ENCODE results near the gene TMEM126A.
"Not testable (repeated sequence)": the region's sequence is repeated elsewhere in the genome, so short reads cannot be mapped to it uniquely, and the experiment has no call there.

Gene TMEM126A

DNA sequence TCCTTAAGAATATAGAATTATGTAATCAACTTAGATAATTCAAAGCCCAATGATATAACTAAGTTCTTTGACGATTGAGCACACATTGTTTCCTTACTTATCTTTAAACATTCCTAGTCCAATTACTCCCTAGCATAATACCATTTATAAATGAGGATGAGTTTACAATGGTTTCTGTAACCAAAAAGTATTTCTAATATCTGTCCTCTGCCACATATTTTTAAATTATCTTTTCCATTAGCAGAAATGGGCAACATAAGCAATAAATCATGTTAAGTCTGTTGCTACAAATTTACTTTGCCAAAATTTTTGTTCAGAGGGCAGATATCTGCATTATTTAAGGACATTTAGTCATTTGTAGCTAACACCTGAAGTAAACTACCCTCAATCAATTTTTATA lies 10.4 kb downstream of the TMEM126A start:
- Histone ChIP-seq H3K27ac (ENCODE audit: low read depth, low read length) (no peak overlapping the region), H3K4me1 (ENCODE audit: insufficient read depth, low read length) (peaks cover 21% of the 10 kb centered on the region; the same call in 1 of the 2 replicates), H3K9ac (ENCODE audit: low read depth, low read length) (no peak overlapping the region), H3K9me3 (ENCODE audit: insufficient read depth, low read depth, low read length) (no peaks in the 10 kb centered on the region), H3K27me3 (ENCODE audit: insufficient read depth, low read length) (no peaks in the 10 kb centered on the region), H3K36me3 (ENCODE audit: insufficient read depth, low read length) (peaks cover 93% of the 10 kb centered on the region), H3K4me3 (ENCODE audit: low read length) (no peak overlapping the region)
- WGBS, result 100% methylated on average over 1 of the region's 1 CpG

DNA sequence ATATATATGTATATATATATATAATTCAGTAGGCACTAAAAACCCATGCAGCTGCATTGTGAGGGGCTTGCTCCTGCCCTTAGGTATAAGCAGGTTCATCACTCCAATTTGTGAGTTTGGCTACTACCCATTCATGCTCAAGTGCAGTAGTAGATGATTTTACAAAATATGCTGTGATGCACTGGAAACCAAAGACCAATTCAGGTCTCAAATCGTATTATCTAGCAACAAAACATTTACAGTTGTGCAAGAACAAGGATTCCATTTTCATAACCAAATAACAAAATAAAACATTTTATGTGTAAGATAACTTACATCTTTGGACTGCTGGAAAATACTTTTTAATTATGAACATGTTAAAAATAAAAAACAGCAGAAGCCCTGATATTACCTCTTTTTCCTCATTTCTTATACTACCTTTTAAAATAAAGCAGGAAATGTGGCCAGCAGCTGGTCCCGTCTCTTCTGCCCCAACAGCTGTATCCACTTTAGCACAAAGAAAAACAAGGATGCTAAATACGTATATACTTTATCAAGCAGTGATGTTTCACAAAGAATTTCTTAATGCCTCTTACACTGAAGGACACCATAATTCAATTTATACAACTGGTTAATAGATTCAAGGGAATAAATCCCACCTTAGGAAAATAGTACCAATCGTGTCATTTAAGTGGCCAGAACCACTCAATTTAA lies 14.4 kb downstream of the TMEM126A start:
- peak overlapping the region; percentile 23; the same call in 1 of the 2 replicates for H3K9ac ChIP-seq (ENCODE audit: low read depth, low read length)
- H3K9me3 ChIP-seq (ENCODE audit: insufficient read depth, low read depth, low read length), result no peaks in the 10 kb centered on the region
- peaks cover 61% of the 10 kb centered on the region for H3K36me3 ChIP-seq (ENCODE audit: insufficient read depth, low read length)
- H3K27ac ChIP-seq (ENCODE audit: low read depth, low read length), result no peak overlapping the region
- H3K4me1 ChIP-seq (ENCODE audit: insufficient read depth, low read length), result peaks cover 21% of the 10 kb centered on the region; the same call in 1 of the 2 replicates
- no peaks in the 10 kb centered on the region for H3K27me3 ChIP-seq (ENCODE audit: insufficient read depth, low read length)
- H3K4me3 ChIP-seq (ENCODE audit: low read length), result peak overlapping the region; percentile 96
- WGBS, result 25% methylated on average over 4 of the region's 4 CpGs

DNA sequence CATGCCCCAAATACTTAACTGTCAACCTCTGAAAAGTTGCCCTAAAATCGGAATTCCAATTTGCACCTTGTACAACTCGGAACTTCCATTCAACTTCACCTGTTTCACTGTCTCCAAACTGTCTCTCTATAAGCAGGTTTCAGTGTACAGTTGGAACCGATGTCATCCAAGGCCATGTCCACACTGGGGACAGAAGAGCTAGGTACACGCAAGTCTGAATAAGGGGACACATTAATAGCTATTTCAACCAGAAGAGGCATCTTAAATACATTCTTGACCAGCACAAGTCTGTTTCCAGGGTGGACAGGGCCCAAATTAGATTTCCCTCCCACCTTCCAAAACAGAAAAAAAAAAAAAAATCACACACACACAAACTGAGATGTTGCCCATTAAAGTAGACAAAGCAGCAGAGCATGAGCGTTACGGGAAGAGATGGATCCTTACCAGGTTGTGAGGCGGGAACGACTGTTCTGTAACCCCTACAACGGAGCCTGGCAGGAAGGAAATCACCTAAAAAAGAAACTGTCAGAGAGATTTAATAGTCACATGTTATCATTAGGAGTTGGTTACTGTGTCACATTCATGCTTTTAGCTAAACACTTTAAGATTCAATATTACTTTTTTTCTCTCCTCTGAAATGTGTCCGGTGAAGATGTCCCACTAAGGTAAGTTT lies 15.4 kb downstream of the TMEM126A start:
- Histone ChIP-seq H3K4me1 (ENCODE audit: insufficient read depth, low read length) (peaks cover 21% of the 10 kb centered on the region; the same call in 1 of the 2 replicates), H3K27ac (ENCODE audit: low read depth, low read length) (no peak overlapping the region), H3K9me3 (ENCODE audit: insufficient read depth, low read depth, low read length) (no peaks in the 10 kb centered on the region), H3K4me3 (ENCODE audit: low read length) (peak overlapping the region; percentile 96), H3K27me3 (ENCODE audit: insufficient read depth, low read length) (no peaks in the 10 kb centered on the region), H3K9ac (ENCODE audit: low read depth, low read length) (peak overlapping the region; percentile 99), H3K36me3 (ENCODE audit: insufficient read depth, low read length) (peaks cover 50% of the 10 kb centered on the region)
- 3% methylated on average over 9 of the region's 10 CpGs for WGBS

DNA sequence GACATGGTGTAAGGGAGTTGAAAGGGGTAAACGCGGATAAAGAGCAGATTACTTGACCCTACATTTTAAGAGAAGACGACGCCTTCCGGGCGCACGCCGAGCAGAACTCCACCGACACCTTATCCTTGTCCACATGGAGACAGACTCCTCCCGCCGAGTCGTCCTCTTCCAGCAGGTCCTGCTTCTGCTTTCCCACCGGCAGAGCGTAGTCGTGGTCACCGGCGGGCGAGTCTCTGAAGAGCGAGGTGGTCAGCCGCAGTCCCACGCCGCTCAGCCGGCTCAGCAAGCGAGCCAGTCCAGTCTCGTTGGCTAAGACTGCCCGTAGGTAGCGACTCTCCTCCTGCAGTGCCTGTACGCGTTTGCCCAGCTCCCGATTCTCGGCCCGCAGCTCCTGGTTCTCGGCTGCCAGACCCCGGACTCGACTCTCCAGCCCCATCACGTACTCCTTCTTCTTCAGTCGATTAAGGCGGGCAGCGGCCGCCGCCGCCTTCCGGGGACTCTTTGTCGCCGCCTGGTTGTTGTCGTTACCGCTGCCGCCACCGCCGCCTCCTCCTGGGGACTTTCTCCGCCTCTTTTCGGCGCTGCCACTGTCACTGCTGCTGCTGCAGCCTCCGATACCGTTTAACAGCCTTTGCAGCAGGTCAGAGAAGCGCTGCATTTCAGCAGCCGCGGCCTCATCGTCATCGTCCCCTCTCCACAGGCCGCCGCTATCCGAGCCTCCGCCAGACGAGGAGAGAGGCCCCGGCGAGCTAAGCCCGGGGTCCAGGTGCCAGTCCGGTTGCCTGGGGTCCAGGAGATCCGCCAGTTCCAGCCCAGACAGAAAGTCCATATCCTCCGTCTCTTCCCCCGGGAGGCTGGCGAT lies 16.2 kb downstream of the TMEM126A start:
- H3K4me3 ChIP-seq (ENCODE audit: low read length), result peak overlapping the region; percentile 96
- no peaks in the 10 kb centered on the region for H3K9me3 ChIP-seq (ENCODE audit: insufficient read depth, low read depth, low read length)
- H3K9ac ChIP-seq (ENCODE audit: low read depth, low read length), result peak overlapping the region; percentile 99
- H3K27ac ChIP-seq (ENCODE audit: low read depth, low read length), result peak overlapping the region; percentile 98
- peaks cover 21% of the 10 kb centered on the region; the same call in 1 of the 2 replicates for H3K4me1 ChIP-seq (ENCODE audit: insufficient read depth, low read length)
- H3K27me3 ChIP-seq (ENCODE audit: insufficient read depth, low read length), result no peaks in the 10 kb centered on the region
- under 1% methylated on average over 73 of the region's 73 CpGs for WGBS
- H3K36me3 ChIP-seq (ENCODE audit: insufficient read depth, low read length), result peaks cover 42% of the 10 kb centered on the region

DNA sequence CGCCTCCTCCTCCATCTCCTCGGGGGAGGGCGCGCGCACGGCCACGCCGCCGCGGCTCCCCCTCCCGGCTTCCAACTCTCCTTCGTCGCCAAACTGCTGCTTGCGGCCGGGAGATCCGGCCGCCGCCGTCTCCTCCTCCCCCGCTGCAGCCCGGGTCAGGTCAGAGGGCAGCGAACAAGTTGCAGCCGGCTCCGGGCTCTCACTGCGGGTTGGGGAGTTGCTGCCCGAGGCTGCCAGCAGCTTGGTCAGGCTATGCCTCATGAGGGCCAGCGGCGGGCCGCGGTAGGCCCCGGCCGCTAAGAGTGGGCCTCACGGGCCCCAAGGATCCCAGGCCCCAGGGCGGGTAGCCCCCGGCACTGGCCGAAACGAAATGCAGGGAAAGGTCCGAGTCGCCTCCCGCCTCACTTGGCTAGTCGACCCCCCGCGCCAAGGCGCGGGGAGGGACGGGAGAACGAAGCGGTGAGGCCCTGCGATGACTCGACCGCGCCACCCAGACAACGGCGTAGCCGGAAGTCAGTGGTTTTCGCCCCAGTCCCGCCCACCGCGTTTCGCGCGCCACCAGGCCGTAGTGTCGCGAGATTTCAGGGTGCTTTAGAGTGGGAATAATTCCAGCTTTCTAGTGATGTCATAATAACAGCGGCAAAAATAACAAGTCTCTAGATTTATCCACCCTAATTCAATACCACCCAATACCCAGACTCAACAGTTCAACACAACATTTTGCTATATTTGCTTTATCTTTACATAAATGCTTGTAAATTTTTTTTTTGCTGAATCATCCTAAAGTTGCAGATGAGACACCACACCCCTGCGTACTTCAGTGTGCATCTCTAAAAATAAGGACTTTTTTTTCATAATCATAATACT lies 17.1 kb downstream of the TMEM126A start, which contains the start of gene CREBZF:
TSS of gene CREBZF (minus strand) at position 515 of the 867 bp plus-strand sequence. CDS start at position 261, 254 bp downstream.
- peak within 1 kb of the TSS; percentile 98 for H3K27ac ChIP-seq (ENCODE audit: low read depth, low read length)
- 1% methylated on average over 67 of the region's 67 CpGs for WGBS
- peaks cover 34% of the 10 kb centered on the region for H3K36me3 ChIP-seq (ENCODE audit: insufficient read depth, low read length)
- H3K27me3 ChIP-seq (ENCODE audit: insufficient read depth, low read length), result no peaks in the 10 kb centered on the region
- no peaks in the 10 kb centered on the region for H3K9me3 ChIP-seq (ENCODE audit: insufficient read depth, low read depth, low read length)
- peak within 1 kb of the TSS; percentile 99 for H3K9ac ChIP-seq (ENCODE audit: low read depth, low read length)
- peak within 1 kb of the TSS; percentile 96 for H3K4me3 ChIP-seq (ENCODE audit: low read length)
- peaks cover 21% of the 10 kb centered on the region; the same call in 1 of the 2 replicates for H3K4me1 ChIP-seq (ENCODE audit: insufficient read depth, low read length)

DNA sequence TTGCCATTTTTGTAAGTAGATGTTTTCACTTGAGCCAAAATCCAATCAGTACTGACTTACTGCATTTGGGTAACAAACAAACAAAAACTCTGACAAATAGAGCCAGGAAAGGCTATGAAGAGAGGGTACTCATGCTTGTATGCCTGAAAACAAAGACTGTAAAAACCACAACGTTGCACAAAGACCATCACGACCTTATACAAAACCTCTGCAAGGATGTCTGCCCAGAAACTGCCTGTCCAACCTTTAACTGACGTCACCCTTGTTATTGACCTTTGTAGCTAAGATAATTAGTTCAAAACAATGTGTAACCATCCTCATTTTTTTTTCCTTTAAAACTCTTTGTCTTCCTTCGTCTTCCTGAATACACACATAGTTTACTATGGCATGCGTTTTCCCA lies 18.0 kb downstream of the TMEM126A start:
- 91% methylated on average over 5 of the region's 5 CpGs for WGBS
- Histone ChIP-seq H3K9ac (ENCODE audit: low read depth, low read length) (peak overlapping the region; percentile 99), H3K27me3 (ENCODE audit: insufficient read depth, low read length) (no peaks in the 10 kb centered on the region), H3K27ac (ENCODE audit: low read depth, low read length) (no peak overlapping the region), H3K4me3 (ENCODE audit: low read length) (no peak overlapping the region), H3K4me1 (ENCODE audit: insufficient read depth, low read length) (peaks cover 13% of the 10 kb centered on the region; the same call in 1 of the 2 replicates), H3K36me3 (ENCODE audit: insufficient read depth, low read length) (peaks cover 25% of the 10 kb centered on the region), H3K9me3 (ENCODE audit: insufficient read depth, low read depth, low read length) (no peaks in the 10 kb centered on the region)

DNA sequence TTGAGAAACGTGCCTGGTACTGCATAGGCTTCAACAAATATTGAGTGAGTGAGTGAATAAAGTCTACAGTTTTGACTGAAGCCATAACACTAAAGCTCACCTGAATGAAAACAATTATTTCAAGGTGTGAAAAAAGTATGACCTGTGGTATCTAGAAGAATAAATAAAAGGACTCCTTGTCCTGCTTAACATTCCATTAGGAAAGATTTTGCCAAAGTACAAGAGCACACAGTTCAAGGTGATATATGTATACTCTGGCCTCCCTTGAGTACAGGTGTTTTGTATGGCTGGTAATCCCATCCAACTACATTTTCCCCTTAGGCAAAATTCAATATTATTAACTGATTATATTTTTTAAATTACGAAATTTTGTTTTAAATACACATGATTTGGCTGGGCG lies 18.9 kb downstream of the TMEM126A start:
- H3K27ac ChIP-seq (ENCODE audit: low read depth, low read length), result no peak overlapping the region
- no peaks in the 10 kb centered on the region for H3K9me3 ChIP-seq (ENCODE audit: insufficient read depth, low read depth, low read length)
- H3K9ac ChIP-seq (ENCODE audit: low read depth, low read length), result no peak overlapping the region
- no peaks in the 10 kb centered on the region for H3K27me3 ChIP-seq (ENCODE audit: insufficient read depth, low read length)
- peaks cover 4% of the 10 kb centered on the region; the same call in 1 of the 2 replicates for H3K4me1 ChIP-seq (ENCODE audit: insufficient read depth, low read length)
- WGBS, result 97% methylated on average over 3 of the region's 3 CpGs
- H3K36me3 ChIP-seq (ENCODE audit: insufficient read depth, low read length), result peaks cover 16% of the 10 kb centered on the region
- H3K4me3 ChIP-seq (ENCODE audit: low read length), result no peak overlapping the region

DNA sequence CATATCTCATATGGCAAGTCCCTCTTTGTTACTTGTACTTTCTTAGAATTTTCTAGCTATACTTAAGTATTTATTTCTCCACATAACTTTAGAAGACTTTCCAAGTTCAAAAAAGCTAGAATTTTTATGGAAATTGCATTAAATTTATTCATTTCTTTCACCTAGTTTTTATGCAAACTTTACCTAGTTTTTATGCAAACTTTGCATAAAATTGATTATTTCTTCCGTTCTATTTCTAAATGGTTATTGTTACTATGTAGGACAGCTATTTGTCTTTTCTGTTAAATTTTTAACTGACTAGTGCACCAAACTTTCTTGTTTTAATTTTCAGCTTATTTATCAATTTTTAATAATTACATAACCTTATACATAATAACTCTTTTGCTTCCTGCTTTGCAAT lies 20.4 kb downstream of the TMEM126A start:
- peaks cover 2% of the 10 kb centered on the region for H3K36me3 ChIP-seq (ENCODE audit: insufficient read depth, low read length)
- H3K9ac ChIP-seq (ENCODE audit: low read depth, low read length), result no peak overlapping the region
- no CpG with 5 or more reads among the region's 1 CpG for WGBS

DNA sequence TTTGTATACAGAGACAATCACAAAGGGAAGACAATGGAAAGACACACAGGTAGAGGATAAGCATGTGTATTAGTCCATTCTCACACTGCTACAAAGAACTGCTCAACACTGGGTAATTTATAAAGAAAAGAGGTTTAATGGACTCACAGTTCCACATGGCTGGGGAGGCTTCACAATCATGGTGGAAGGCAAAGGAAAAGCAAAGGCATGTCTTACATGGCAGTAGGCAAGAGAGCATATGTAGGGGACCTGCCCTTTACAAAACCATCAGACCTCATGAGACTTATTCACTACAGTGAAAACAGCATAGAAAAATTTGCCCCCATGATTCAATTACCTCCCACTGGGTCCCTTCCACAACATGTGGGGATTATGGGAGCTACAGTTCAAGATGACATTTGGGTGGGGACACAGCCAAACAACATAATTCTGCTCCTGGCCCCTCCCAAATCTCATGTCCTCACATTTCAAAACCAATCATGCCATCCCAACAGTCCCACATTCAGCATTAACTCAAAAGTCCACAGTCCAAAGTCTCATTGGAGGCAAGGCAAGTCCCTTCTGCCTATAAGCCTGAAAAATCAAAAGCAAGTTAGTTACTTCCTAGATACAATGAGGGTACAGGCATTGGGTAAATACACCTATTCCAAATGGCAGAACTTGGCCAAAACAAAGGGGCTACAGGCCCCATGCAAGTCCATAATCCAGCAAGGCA lies 23.3 kb downstream of the TMEM126A start:
- not testable (repeated sequence) for H3K9ac ChIP-seq (ENCODE audit: low read depth, low read length); H3K4me3 ChIP-seq (ENCODE audit: low read length); H3K27ac ChIP-seq (ENCODE audit: low read depth, low read length); H3K4me1 ChIP-seq (ENCODE audit: insufficient read depth, low read length); H3K36me3 ChIP-seq (ENCODE audit: insufficient read depth, low read length); H3K9me3 ChIP-seq (ENCODE audit: insufficient read depth, low read depth, low read length)
- H3K27me3 ChIP-seq (ENCODE audit: insufficient read depth, low read length), result peaks cover 13% of the 10 kb centered on the region; the same call in 1 of the 2 replicates

More for the DNA sequence above, 20.4 kb downstream of the TMEM126A start:
- no peak overlapping the region for H3K4me3 ChIP-seq (ENCODE audit: low read length)
- H3K4me1 ChIP-seq (ENCODE audit: insufficient read depth, low read length), result no peaks in the 10 kb centered on the region; the same call in 1 of the 2 replicates
- no peaks in the 10 kb centered on the region for H3K9me3 ChIP-seq (ENCODE audit: insufficient read depth, low read depth, low read length)
- no peak overlapping the region for H3K27ac ChIP-seq (ENCODE audit: low read depth, low read length)
- peaks cover 7% of the 10 kb centered on the region; the same call in 1 of the 2 replicates for H3K27me3 ChIP-seq (ENCODE audit: insufficient read depth, low read length)
